Suppressor macrophage (primary cell): ENCODE results near the gene CCDC30.
A peak's percentile ranks its signal among the peaks of the same experiment; 100 is the strongest.
"Not testable (repeated sequence)": the region's sequence is repeated elsewhere in the genome, so short reads cannot be mapped to it uniquely, and the experiment has no call there.

Source experiments
- DNase-seq, 4 experiments: peaks; one replicate each; pipeline ENCODE4 v3.0.0-alpha.2; 2020 to 2022

CCDC30 gene

GRCh38 chr1:42531043-42531442 lies 68.0 kb downstream of the CCDC30 start:
- peak in 2 of 4 experiments; percentile 14 to 15 for DNase-seq

GRCh38 chr1:42533101-42533863 lies 70.2 kb downstream of the CCDC30 start:
- DNase-seq: no peak

- no peak for DNase-seq
Measured at GRCh38 chr1:42541104-42541503, 78.0 kb downstream of the CCDC30 start.

GRCh38 chr1:42551180-42551579 lies 88.1 kb downstream of the CCDC30 start:
- peak; percentile 66 to 89 (median 76) for DNase-seq

- DNase-seq: no peak
Measured at GRCh38 chr1:42551590-42551989, 88.5 kb downstream of the CCDC30 start.

- no peak for DNase-seq
Measured at GRCh38 chr1:42552636-42553035, 89.5 kb downstream of the CCDC30 start.

GRCh38 chr1:42557230-42557851 lies 94.3 kb downstream of the CCDC30 start:
- DNase-seq: no peak

GRCh38 chr1:42567038-42567437 lies 104.0 kb downstream of the CCDC30 start:
- DNase-seq: no peak

- DNase-seq: peak in 1 of 4 experiments; percentile 18
Measured at GRCh38 chr1:42576935-42577334, 113.8 kb downstream of the CCDC30 start.

GRCh38 chr1:42586016-42586415 lies 122.9 kb downstream of the CCDC30 start:
- peak in 2 of 4 experiments; percentile 1 to 13 for DNase-seq

GRCh38 chr1:42587753-42588152 lies 124.7 kb downstream of the CCDC30 start:
- DNase-seq: no peak

GRCh38 chr1:42592811-42593210 lies 129.7 kb downstream of the CCDC30 start:
- DNase-seq: no peak

- no peak for DNase-seq
Measured at GRCh38 chr1:42593486-42594100, 130.5 kb downstream of the CCDC30 start.

GRCh38 chr1:42601472-42601871 lies 138.4 kb downstream of the CCDC30 start:
- peak in 1 of 4 experiments; percentile 2 for DNase-seq

- DNase-seq: no peak
Measured at GRCh38 chr1:42613803-42614131, 150.7 kb downstream of the CCDC30 start.

GRCh38 chr1:42618866-42619265 lies 155.8 kb downstream of the CCDC30 start:
- DNase-seq: no peak

GRCh38 chr1:42620307-42620706 lies 157.2 kb downstream of the CCDC30 start:
- peak in 1 of 4 experiments; percentile 8 for DNase-seq

- not testable (repeated sequence) for DNase-seq
Measured at GRCh38 chr1:42621180-42621579, 158.1 kb downstream of the CCDC30 start.

GRCh38 chr1:42627205-42627604 lies 164.1 kb downstream of the CCDC30 start:
- DNase-seq: not testable (repeated sequence)

- no peak for DNase-seq
Measured at GRCh38 chr1:42639116-42639515, 176.0 kb downstream of the CCDC30 start.

GRCh38 chr1:42646056-42646455 lies 183.0 kb downstream of the CCDC30 start:
- DNase-seq: peak; percentile 63 to 81 (median 74)

- peak in 1 of 4 experiments; percentile 3 for DNase-seq
Measured at GRCh38 chr1:42657201-42657600, 194.1 kb downstream of the CCDC30 start.

- peak; percentile 95 to 98 (median 97) for DNase-seq
Measured at GRCh38 chr1:42657981-42658876, 195.1 kb downstream of the CCDC30 start, which contains the start of gene PPIH. TSS of gene PPIH (plus strand) at chr1:42658423. CDS start at chr1:42658447, 24 bp downstream.
